Loucy (cell line): Measurements from ENCODE around the gene FAM177A1.

ENCODE experiments used
- H2AFZ ChIP-seq: fragments of 200-600 bp; sonication (generic); 2 replicates; pipeline ENCODE4 v1.6.0; 2016; ENCODE audit warnings: antibody characterized with exemption, mild to moderate bottlenecking, low read length, moderate library complexity
- H3F3A ChIP-seq: fragments of 200-600 bp; 2 replicates; pipeline ENCODE4 v1.6.0; 2016; ENCODE audit warnings: antibody characterized with exemption, low read depth, mild to moderate bottlenecking
- H3K27me3 ChIP-seq: fragments of 200-600 bp; sonication (generic); 2 replicates; pipeline ENCODE4 v1.6.1; 2014; ENCODE audit warnings: low read length, mild to moderate bottlenecking; ENCODE audit not compliant: insufficient read depth, poor library complexity, severe bottlenecking
- H3K36me3 ChIP-seq: fragments of 200-600 bp; sonication (generic); 2 replicates; pipeline ENCODE4 v1.6.1; 2016; ENCODE audit warnings: low read length; ENCODE audit not compliant: insufficient read depth
- H3K4me1 ChIP-seq: fragments of 200-600 bp; sonication (generic); 2 replicates; pipeline ENCODE4 v1.5.1; 2014; ENCODE audit warnings: low read length, mild to moderate bottlenecking; ENCODE audit not compliant: insufficient read depth, poor library complexity, severe bottlenecking
- H3K4me2 ChIP-seq: fragments of 200-600 bp; sonication (generic); 2 replicates; pipeline ENCODE4 v1.6.0; 2014; ENCODE audit warnings: antibody characterized with exemption, low read length, low read depth, mild to moderate bottlenecking; ENCODE audit not compliant: poor library complexity, severe bottlenecking
- H3K4me3 ChIP-seq: fragments of 200-600 bp; sonication (generic); 2 replicates; pipeline ENCODE4 v1.5.1; 2014; ENCODE audit warnings: low read length, mild to moderate bottlenecking, mixed read lengths; ENCODE audit not compliant: poor library complexity, severe bottlenecking
- H3K79me2 ChIP-seq: fragments of 200-600 bp; sonication (generic); 2 replicates; pipeline ENCODE4 v1.6.1; 2014; ENCODE audit warnings: low read length; ENCODE audit not compliant: insufficient read depth
- H3K9ac ChIP-seq: fragments of 200-600 bp; sonication (generic); 2 replicates; pipeline ENCODE4 v1.6.0; 2014; ENCODE audit warnings: mild to moderate bottlenecking, low read depth, low read length, moderate library complexity; ENCODE audit not compliant: poor library complexity, severe bottlenecking
- H3K9me2 ChIP-seq: fragments of 200-600 bp; sonication (generic); replicated peaks from 2 replicates; pipeline ENCODE4 v1.6.1; 2016; ENCODE audit warnings: low read depth, low read length, mixed read lengths
- H3K9me3 ChIP-seq: fragments of 200-600 bp; sonication (generic); 2 replicates; pipeline ENCODE4 v1.6.1; 2014; ENCODE audit warnings: mild to moderate bottlenecking, antibody characterized with exemption, low read length, low read depth; ENCODE audit not compliant: insufficient read depth
- H4K20me1 ChIP-seq: fragments of 200-600 bp; sonication (generic); 2 replicates; pipeline ENCODE4 v1.6.0; 2014; ENCODE audit warnings: antibody characterized with exemption, low read length, mild to moderate bottlenecking; ENCODE audit not compliant: insufficient read depth, poor library complexity, severe bottlenecking
- CTCF ChIP-seq: fragments of 200-600 bp; sonication (generic); conservative IDR thresholded peaks from 2 replicates; pipeline ENCODE4 v1.5.1; 2014; ENCODE audit warnings: mild to moderate bottlenecking, antibody characterized with exemption, low read length
- EZH2phosphoT487 ChIP-seq: fragments of 200-600 bp; IDR thresholded peaks from 2 replicates; pipeline ENCODE4 v1.6.1; 2018; ENCODE audit warnings: antibody characterized with exemption, mild to moderate bottlenecking, moderate library complexity, borderline replicate concordance

The FAM177A1 gene

GRCh38 chr14:35043046-35043445, 3.0 kb upstream of the FAM177A1 start:
- Histone ChIP-seq H3K36me3 (no peaks in the 10 kb centered on the region), H3K4me1 (peaks cover 19% of the 10 kb centered on the region), H4K20me1 (peaks cover 10% of the 10 kb centered on the region), H3K9me3 (no peaks in the 10 kb centered on the region), H3K27me3 (no peaks in the 10 kb centered on the region), H3K9ac (no peak overlapping the region), H3K4me2 (no peak overlapping the region), H3K9me2 (no peaks in the 10 kb centered on the region), H3K79me2 (peaks cover 13% of the 10 kb centered on the region), H2AFZ (peak overlapping the region; percentile 68; the same call in 1 of the 2 replicates), H3K4me3 (no peak overlapping the region), H3F3A (peaks cover 2% of the 10 kb centered on the region; the same call in 1 of the 2 replicates)
- TF ChIP-seq CTCF (no peak), EZH2phosphoT487 (no peak)

GRCh38 chr14:35044939-35045797, 904 bp upstream of the FAM177A1 start:
- Histone ChIP-seq H3F3A (peaks cover 2% of the 10 kb centered on the region; the same call in 1 of the 2 replicates), H3K4me3 (peak overlapping the region; percentile 82), H3K36me3 (no peaks in the 10 kb centered on the region), H3K9ac (peak overlapping the region; percentile 77), H3K9me3 (no peaks in the 10 kb centered on the region), H2AFZ (peak overlapping the region; percentile 88), H3K4me1 (peaks cover 25% of the 10 kb centered on the region), H3K27me3 (no peaks in the 10 kb centered on the region), H3K79me2 (peaks cover 15% of the 10 kb centered on the region), H3K9me2 (no peaks in the 10 kb centered on the region), H4K20me1 (peaks cover 10% of the 10 kb centered on the region), H3K4me2 (peak overlapping the region; percentile 70)
- TF ChIP-seq CTCF (no peak), EZH2phosphoT487 (no peak)

GRCh38 chr14:35045798-35046047, 349 bp upstream of the FAM177A1 start:
- Histone ChIP-seq H3K9me3 (no peaks in the 10 kb centered on the region), H3K9me2 (no peaks in the 10 kb centered on the region), H4K20me1 (peaks cover 10% of the 10 kb centered on the region), H3K27me3 (no peaks in the 10 kb centered on the region), H3F3A (peaks cover 2% of the 10 kb centered on the region; the same call in 1 of the 2 replicates), H3K9ac (peak overlapping the region; percentile 77), H3K4me3 (peak overlapping the region; percentile 82), H3K4me2 (peak overlapping the region; percentile 70), H3K79me2 (peaks cover 15% of the 10 kb centered on the region), H3K4me1 (peaks cover 29% of the 10 kb centered on the region), H2AFZ (peak overlapping the region; percentile 88), H3K36me3 (no peaks in the 10 kb centered on the region)
- no peak for TF ChIP-seq EZH2phosphoT487
- TF ChIP-seq CTCF, result no peak
